GM19324 (cell line): ENCODE results near the gene NUP50.

Experiments
- ATAC-seq: cut with Tn5 transposase; IDR thresholded peaks from one replicate; pipeline ENCODE4 v1.9.1; 2021; ENCODE audit warnings: mild to moderate bottlenecking, moderate library complexity; ENCODE audit not compliant: unreplicated experiment, low FRiP score

NUP50 gene

GRCh38 chr22:45192701-45193187 is 29.0 kb downstream of the NUP50 start:
- ATAC-seq, result no peak

GRCh38 chr22:45194686-45195085 is 31.0 kb downstream of the NUP50 start:
- no peak for ATAC-seq

- no peak for ATAC-seq
Observed at GRCh38 chr22:45195616-45196015, 31.9 kb downstream of the NUP50 start.

GRCh38 chr22:45196308-45196707 is 32.6 kb downstream of the NUP50 start:
- ATAC-seq, result no peak

- ATAC-seq, result no peak
Observed at GRCh38 chr22:45196926-45197605, 33.3 kb downstream of the NUP50 start.

- no peak for ATAC-seq
Observed at GRCh38 chr22:45197606-45198462, 34.1 kb downstream of the NUP50 start.

- no peak for ATAC-seq
Observed at GRCh38 chr22:45198463-45198795, 34.7 kb downstream of the NUP50 start.

- no peak for ATAC-seq
Observed at GRCh38 chr22:45199723-45200122, 36.0 kb downstream of the NUP50 start.

GRCh38 chr22:45200230-45200629 is 36.5 kb downstream of the NUP50 start:
- ATAC-seq, result no peak

GRCh38 chr22:45200860-45201511 is 37.3 kb downstream of the NUP50 start:
- no peak for ATAC-seq

- no peak for ATAC-seq
Observed at GRCh38 chr22:45201678-45202332, 38.1 kb downstream of the NUP50 start.

- no peak for ATAC-seq
Observed at GRCh38 chr22:45202333-45203149, 38.8 kb downstream of the NUP50 start.

- no peak for ATAC-seq
Observed at GRCh38 chr22:45203150-45203951, 39.6 kb downstream of the NUP50 start.

- no peak for ATAC-seq
Observed at GRCh38 chr22:45204241-45204640, 40.5 kb downstream of the NUP50 start.

GRCh38 chr22:45204819-45205218 is 41.1 kb downstream of the NUP50 start:
- no peak for ATAC-seq

- ATAC-seq, result no peak
Observed at GRCh38 chr22:45205276-45205925, 41.7 kb downstream of the NUP50 start.

GRCh38 chr22:45206233-45206632 is 42.5 kb downstream of the NUP50 start:
- no peak for ATAC-seq

GRCh38 chr22:45207533-45207932 is 43.8 kb downstream of the NUP50 start:
- ATAC-seq, result no peak
